VCaP (cell line): ENCODE results near the gene CRKL.
A peak's percentile ranks its signal among the peaks of the same experiment; 100 is the strongest.

Experiments used
- H3K27ac ChIP-seq: fragments of 450-650 bp; 2 replicates; pipeline ENCODE4 v1.5.1; 2017
- TF ChIP-seq, protein P1 (sequence below): fragments of 450-650 bp; conservative IDR thresholded peaks from 2 replicates; pipeline ENCODE4 v1.5.1; 2017; ENCODE audit warnings: mild to moderate bottlenecking, moderate library complexity

The CRKL gene

DNA sequence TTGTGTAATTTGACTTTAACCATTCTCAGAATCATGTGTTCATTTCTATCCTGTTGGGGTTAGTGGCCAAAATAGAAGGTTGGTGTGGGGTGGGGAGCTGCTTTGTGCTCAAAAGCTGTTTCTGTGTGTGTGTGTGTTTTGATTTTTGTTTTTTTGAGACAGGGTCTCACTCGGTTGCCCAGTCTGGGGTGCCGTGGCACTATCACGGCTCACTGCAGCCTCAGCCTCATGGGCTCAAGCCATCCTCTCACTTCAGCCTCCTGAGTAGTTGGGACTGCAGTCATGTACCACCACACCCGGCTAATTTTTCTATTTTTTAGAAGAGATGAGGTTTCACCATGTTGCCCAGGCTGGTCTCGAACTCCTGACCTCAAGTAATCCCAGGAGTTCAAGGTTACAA is 31.8 kb downstream of the CRKL start:
- H3K27ac ChIP-seq, result peak overlapping the region; percentile 89
- TF ChIP-seq, protein P1, sequence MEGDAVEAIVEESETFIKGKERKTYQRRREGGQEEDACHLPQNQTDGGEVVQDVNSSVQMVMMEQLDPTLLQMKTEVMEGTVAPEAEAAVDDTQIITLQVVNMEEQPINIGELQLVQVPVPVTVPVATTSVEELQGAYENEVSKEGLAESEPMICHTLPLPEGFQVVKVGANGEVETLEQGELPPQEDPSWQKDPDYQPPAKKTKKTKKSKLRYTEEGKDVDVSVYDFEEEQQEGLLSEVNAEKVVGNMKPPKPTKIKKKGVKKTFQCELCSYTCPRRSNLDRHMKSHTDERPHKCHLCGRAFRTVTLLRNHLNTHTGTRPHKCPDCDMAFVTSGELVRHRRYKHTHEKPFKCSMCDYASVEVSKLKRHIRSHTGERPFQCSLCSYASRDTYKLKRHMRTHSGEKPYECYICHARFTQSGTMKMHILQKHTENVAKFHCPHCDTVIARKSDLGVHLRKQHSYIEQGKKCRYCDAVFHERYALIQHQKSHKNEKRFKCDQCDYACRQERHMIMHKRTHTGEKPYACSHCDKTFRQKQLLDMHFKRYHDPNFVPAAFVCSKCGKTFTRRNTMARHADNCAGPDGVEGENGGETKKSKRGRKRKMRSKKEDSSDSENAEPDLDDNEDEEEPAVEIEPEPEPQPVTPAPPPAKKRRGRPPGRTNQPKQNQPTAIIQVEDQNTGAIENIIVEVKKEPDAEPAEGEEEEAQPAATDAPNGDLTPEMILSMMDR, result no peak

GRCh38 chr22:20949698-20950183 is 32.5 kb downstream of the CRKL start:
- TF ChIP-seq, protein P1, result no peak
- H3K27ac ChIP-seq, result peak overlapping the region; percentile 89

GRCh38 chr22:20951151-20951931 is 34.1 kb downstream of the CRKL start:
- TF ChIP-seq, protein P1, result no peak
- H3K27ac ChIP-seq, result peak overlapping the region; percentile 89

GRCh38 chr22:20951932-20952380 is 34.7 kb downstream of the CRKL start:
- peak overlapping the region; percentile 89 for H3K27ac ChIP-seq
- TF ChIP-seq, protein P1, result no peak

- TF ChIP-seq, protein P1, result no peak
- H3K27ac ChIP-seq, result peak overlapping the region; percentile 89
Observed at GRCh38 chr22:20952544-20953341, 35.5 kb downstream of the CRKL start.

DNA sequence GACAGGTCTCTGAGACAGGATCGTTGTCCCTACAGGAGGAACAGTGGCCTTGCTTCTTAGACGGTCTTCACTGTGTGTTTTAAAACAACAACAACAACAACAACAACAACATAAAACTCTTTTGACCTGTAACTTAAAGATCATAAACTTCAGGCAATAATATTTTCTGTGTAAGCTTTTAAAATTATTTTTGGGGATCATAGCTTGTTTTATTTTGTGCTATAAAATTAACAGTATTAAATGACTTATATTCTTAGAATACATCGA is 36.1 kb downstream of the CRKL start:
- TF ChIP-seq, protein P1, result no peak
- peak overlapping the region; percentile 89 for H3K27ac ChIP-seq

DNA sequence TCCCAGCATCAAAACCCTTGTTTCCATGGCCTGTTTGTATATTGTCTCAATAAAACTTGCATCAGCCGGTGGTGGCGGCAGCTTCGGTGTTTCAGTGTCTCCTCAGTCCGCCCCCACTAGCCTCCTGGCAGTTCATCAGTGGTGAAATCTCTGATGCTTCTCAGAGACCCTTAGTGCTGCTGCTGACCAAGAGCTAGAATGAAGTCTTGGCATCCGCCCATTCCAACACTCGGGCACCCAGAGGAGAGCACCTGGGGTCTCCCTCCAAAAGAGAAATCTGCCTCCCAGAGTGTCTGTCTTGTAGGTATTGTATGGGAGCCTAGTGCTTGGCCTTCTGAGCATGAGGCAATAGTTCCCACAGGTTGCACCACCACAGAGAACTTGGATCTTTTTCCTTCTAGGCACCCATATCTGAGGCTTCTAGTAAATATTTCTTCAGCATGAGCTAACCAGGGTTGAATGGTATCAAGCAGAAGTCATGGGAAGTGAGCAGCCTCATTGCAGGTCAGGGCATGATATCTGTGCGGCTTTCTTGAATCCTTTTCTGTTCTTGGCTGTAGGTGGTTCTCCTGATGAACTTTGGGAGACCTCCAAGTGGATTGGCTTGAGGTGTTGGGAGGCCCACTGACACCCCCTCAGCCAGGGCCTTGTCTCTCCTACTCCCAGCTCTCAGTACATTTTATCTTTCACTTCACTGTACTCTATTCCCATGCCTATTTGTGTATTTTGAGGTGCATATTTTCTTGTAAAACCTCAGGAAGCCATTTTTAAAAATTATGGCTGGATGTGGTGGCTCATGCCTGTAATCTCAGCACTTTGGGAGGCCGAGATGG is 36.7 kb downstream of the CRKL start:
- TF ChIP-seq, protein P1, result no peak
- peak overlapping the region; percentile 89 for H3K27ac ChIP-seq
